ENCODE measurements around the gene SFMBT2.

SFMBT2 gene

GRCh38 chr10:7296076-7296475, 114.8 kb downstream of the SFMBT2 start:
- TF ChIP-seq, protein P1, sequence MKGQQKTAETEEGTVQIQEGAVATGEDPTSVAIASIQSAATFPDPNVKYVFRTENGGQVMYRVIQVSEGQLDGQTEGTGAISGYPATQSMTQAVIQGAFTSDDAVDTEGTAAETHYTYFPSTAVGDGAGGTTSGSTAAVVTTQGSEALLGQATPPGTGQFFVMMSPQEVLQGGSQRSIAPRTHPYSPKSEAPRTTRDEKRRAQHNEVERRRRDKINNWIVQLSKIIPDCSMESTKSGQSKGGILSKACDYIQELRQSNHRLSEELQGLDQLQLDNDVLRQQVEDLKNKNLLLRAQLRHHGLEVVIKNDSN (IDR thresholded peaks at IDR 0.05), result no peak
- TF ChIP-seq CREB1 (IDR thresholded peaks at IDR 0.05; ENCODE audit: low read depth) (no peak), ZBTB7A (IDR thresholded peaks at IDR 0.05; ENCODE audit: low read depth) (no peak), EP300 (IDR thresholded peaks at IDR 0.05; ENCODE audit: borderline replicate concordance) (no peak), TEAD4 (IDR thresholded peaks at IDR 0.05) (no peak), EGR1 (IDR thresholded peaks at IDR 0.05) (no peak), YY1 (IDR thresholded peaks at IDR 0.05; ENCODE audit: low read depth) (no peak), NFIC (IDR thresholded peaks at IDR 0.05) (no peak), FOXM1 (IDR thresholded peaks at IDR 0.05; ENCODE audit: borderline replicate concordance, low read depth) (no peak), RAD21 (IDR thresholded peaks at IDR 0.05; ENCODE audit: low read depth) (no peak)
- TF ChIP-seq, protein P2, sequence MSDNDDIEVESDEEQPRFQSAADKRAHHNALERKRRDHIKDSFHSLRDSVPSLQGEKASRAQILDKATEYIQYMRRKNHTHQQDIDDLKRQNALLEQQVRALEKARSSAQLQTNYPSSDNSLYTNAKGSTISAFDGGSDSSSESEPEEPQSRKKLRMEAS (IDR thresholded peaks at IDR 0.05), result no peak
- TF ChIP-seq, protein P3, sequence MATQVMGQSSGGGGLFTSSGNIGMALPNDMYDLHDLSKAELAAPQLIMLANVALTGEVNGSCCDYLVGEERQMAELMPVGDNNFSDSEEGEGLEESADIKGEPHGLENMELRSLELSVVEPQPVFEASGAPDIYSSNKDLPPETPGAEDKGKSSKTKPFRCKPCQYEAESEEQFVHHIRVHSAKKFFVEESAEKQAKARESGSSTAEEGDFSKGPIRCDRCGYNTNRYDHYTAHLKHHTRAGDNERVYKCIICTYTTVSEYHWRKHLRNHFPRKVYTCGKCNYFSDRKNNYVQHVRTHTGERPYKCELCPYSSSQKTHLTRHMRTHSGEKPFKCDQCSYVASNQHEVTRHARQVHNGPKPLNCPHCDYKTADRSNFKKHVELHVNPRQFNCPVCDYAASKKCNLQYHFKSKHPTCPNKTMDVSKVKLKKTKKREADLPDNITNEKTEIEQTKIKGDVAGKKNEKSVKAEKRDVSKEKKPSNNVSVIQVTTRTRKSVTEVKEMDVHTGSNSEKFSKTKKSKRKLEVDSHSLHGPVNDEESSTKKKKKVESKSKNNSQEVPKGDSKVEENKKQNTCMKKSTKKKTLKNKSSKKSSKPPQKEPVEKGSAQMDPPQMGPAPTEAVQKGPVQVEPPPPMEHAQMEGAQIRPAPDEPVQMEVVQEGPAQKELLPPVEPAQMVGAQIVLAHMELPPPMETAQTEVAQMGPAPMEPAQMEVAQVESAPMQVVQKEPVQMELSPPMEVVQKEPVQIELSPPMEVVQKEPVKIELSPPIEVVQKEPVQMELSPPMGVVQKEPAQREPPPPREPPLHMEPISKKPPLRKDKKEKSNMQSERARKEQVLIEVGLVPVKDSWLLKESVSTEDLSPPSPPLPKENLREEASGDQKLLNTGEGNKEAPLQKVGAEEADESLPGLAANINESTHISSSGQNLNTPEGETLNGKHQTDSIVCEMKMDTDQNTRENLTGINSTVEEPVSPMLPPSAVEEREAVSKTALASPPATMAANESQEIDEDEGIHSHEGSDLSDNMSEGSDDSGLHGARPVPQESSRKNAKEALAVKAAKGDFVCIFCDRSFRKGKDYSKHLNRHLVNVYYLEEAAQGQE (IDR thresholded peaks at IDR 0.05; ENCODE audit: low read depth), result no peak

- TF ChIP-seq FOXM1 (IDR thresholded peaks at IDR 0.05; ENCODE audit: borderline replicate concordance, low read depth) (no peak), NFIC (IDR thresholded peaks at IDR 0.05) (no peak), TAF1 (IDR thresholded peaks at IDR 0.05; ENCODE audit: low read depth) (no peak), ZBTB7A (IDR thresholded peaks at IDR 0.05; ENCODE audit: low read depth) (no peak), CREB1 (IDR thresholded peaks at IDR 0.05; ENCODE audit: low read depth) (no peak), EGR1 (IDR thresholded peaks at IDR 0.05) (no peak), TCF12 (IDR thresholded peaks at IDR 0.05; ENCODE audit: low read depth) (no peak), CEBPB (IDR thresholded peaks at IDR 0.05) (no peak), YY1 (IDR thresholded peaks at IDR 0.05; ENCODE audit: low read depth) (no peak), EP300 (IDR thresholded peaks at IDR 0.05; ENCODE audit: borderline replicate concordance) (no peak), RAD21 (IDR thresholded peaks at IDR 0.05; ENCODE audit: low read depth) (no peak), TEAD4 (IDR thresholded peaks at IDR 0.05) (no peak)
- TF ChIP-seq, protein P2 (IDR thresholded peaks at IDR 0.05), result no peak
- TF ChIP-seq, protein P1 (IDR thresholded peaks at IDR 0.05), result no peak
- TF ChIP-seq, protein P3 (IDR thresholded peaks at IDR 0.05; ENCODE audit: low read depth), result no peak
Measured at GRCh38 chr10:7293378-7293920, 117.4 kb downstream of the SFMBT2 start.

- TF ChIP-seq FOXM1 (IDR thresholded peaks at IDR 0.05; ENCODE audit: borderline replicate concordance, low read depth), result no peak
- TF ChIP-seq TCF12 (IDR thresholded peaks at IDR 0.05; ENCODE audit: low read depth), result no peak
- TF ChIP-seq NFIC (IDR thresholded peaks at IDR 0.05), result no peak
- TF ChIP-seq CEBPB (IDR thresholded peaks at IDR 0.05), result no peak
- TF ChIP-seq YY1 (IDR thresholded peaks at IDR 0.05; ENCODE audit: low read depth), result no peak
- no peak for TF ChIP-seq TAF1 (IDR thresholded peaks at IDR 0.05; ENCODE audit: low read depth)
- TF ChIP-seq, protein P1 (IDR thresholded peaks at IDR 0.05), result no peak
- TF ChIP-seq, protein P3 (IDR thresholded peaks at IDR 0.05; ENCODE audit: low read depth), result no peak
- no peak for TF ChIP-seq ZBTB7A (IDR thresholded peaks at IDR 0.05; ENCODE audit: low read depth)
- no peak for TF ChIP-seq EGR1 (IDR thresholded peaks at IDR 0.05)
- TF ChIP-seq TEAD4 (IDR thresholded peaks at IDR 0.05), result no peak
- TF ChIP-seq RAD21 (IDR thresholded peaks at IDR 0.05; ENCODE audit: low read depth), result no peak
- TF ChIP-seq EP300 (IDR thresholded peaks at IDR 0.05; ENCODE audit: borderline replicate concordance), result no peak
- TF ChIP-seq, protein P2 (IDR thresholded peaks at IDR 0.05), result no peak
- TF ChIP-seq CREB1 (IDR thresholded peaks at IDR 0.05; ENCODE audit: low read depth), result no peak
Measured at GRCh38 chr10:7291487-7292270, 119.2 kb downstream of the SFMBT2 start.

Data from Ishikawa (cell line).